Measurements from ENCODE around the gene PUM1. TPM values are rescaled to one million over a fixed set of nuclear protein-coding genes. Genes with fewer than 3 reads are reported as not detected.

Gene PUM1
- total RNA-seq, 2 experiments from 2014 or later, result 91.0 to 94.9 TPM

- H3K27me3 Mint-ChIP-seq (ENCODE audit: low read depth), result peaks cover 47% of the 10 kb centered on the region
- H3K9me3 Mint-ChIP-seq (ENCODE audit: insufficient read depth), result no peaks in the 10 kb centered on the region
- H3K4me1 Mint-ChIP-seq (ENCODE audit: low read depth), result peaks cover 16% of the 10 kb centered on the region
- ChIA-PET CTCF (no interaction called here), POLR2A (no interaction called here)
- no peak overlapping the region for H3K4me3 Mint-ChIP-seq
- ATAC-seq, result no peak
- H3K27ac Mint-ChIP-seq, result no peak overlapping the region
- H3K36me3 Mint-ChIP-seq (ENCODE audit: low read depth), result no peaks in the 10 kb centered on the region
- DNase-seq, result no peak
Observed at GRCh38 chr1:30905916-30906620, 159.4 kb downstream of the PUM1 start.

GRCh38 chr1:30905403-30905802 lies 160.1 kb downstream of the PUM1 start:
- Mint-ChIP-seq H3K27me3 (ENCODE audit: low read depth) (peaks cover 42% of the 10 kb centered on the region), H3K4me3 (no peak overlapping the region), H3K27ac (no peak overlapping the region), H3K4me1 (ENCODE audit: low read depth) (peaks cover 16% of the 10 kb centered on the region), H3K36me3 (ENCODE audit: low read depth) (no peaks in the 10 kb centered on the region), H3K9me3 (ENCODE audit: insufficient read depth) (no peaks in the 10 kb centered on the region)
- DNase-seq (no peak), ATAC-seq (no peak)
- POLR2A ChIA-PET, result no interaction called here
- CTCF ChIA-PET, result interaction anchor here (0.7 to 2.1 kb wide), 3 partner anchors 104 to 187 kb away, joined by 3 to 11 read pairs (median 6); no protein-coding TSS in a partner anchor

- no peaks in the 10 kb centered on the region for H3K9me3 Mint-ChIP-seq (ENCODE audit: insufficient read depth)
- no peak overlapping the region for H3K27ac Mint-ChIP-seq
- H3K4me1 Mint-ChIP-seq (ENCODE audit: low read depth), result peaks cover 16% of the 10 kb centered on the region
- H3K4me3 Mint-ChIP-seq, result no peak overlapping the region
- H3K27me3 Mint-ChIP-seq (ENCODE audit: low read depth), result peaks cover 39% of the 10 kb centered on the region
- DNase-seq (no peak), ATAC-seq (no peak)
- POLR2A ChIA-PET, result no interaction called here
- CTCF ChIA-PET, result interaction anchor here (0.7 to 2.1 kb wide), 3 partner anchors 103 to 186 kb away, joined by 3 to 11 read pairs (median 6); no protein-coding TSS in a partner anchor
- no peaks in the 10 kb centered on the region for H3K36me3 Mint-ChIP-seq (ENCODE audit: low read depth)
Observed at GRCh38 chr1:30904962-30905335, 160.6 kb downstream of the PUM1 start.

GRCh38 chr1:30904191-30904961 lies 161.1 kb downstream of the PUM1 start:
- Mint-ChIP-seq H3K27ac (no peak overlapping the region), H3K27me3 (ENCODE audit: low read depth) (peaks cover 37% of the 10 kb centered on the region), H3K4me3 (no peak overlapping the region), H3K9me3 (ENCODE audit: insufficient read depth) (no peaks in the 10 kb centered on the region), H3K36me3 (ENCODE audit: low read depth) (no peaks in the 10 kb centered on the region), H3K4me1 (ENCODE audit: low read depth) (peaks cover 10% of the 10 kb centered on the region)
- ChIA-PET CTCF (interaction anchor here (1.8 to 2.1 kb wide), 2 partner anchors 103 to 125 kb away, joined by 6 to 11 read pairs; no protein-coding TSS in a partner anchor), POLR2A (interaction anchor here (0.6 kb wide), 1 partner anchor 19 kb away, joined by 3 read pairs; no protein-coding TSS in a partner anchor)
- ATAC-seq (no peak), DNase-seq (no peak)

GRCh38 chr1:30903343-30904034 lies 162.0 kb downstream of the PUM1 start:
- DNase-seq, result no peak
- CTCF ChIA-PET, result interaction anchor here (1.1 to 2.1 kb wide), 4 partner anchors 25 to 184 kb away, joined by 3 to 11 read pairs (median 4); no protein-coding TSS in a partner anchor

GRCh38 chr1:30902593-30903290 lies 162.8 kb downstream of the PUM1 start:
- ATAC-seq (no peak), DNase-seq (no peak)
- Mint-ChIP-seq H3K4me1 (ENCODE audit: low read depth) (peaks cover 5% of the 10 kb centered on the region), H3K36me3 (ENCODE audit: low read depth) (no peaks in the 10 kb centered on the region), H3K9me3 (ENCODE audit: insufficient read depth) (no peaks in the 10 kb centered on the region), H3K4me3 (no peak overlapping the region), H3K27ac (no peak overlapping the region), H3K27me3 (ENCODE audit: low read depth) (peaks cover 32% of the 10 kb centered on the region)
- ChIA-PET POLR2A (no interaction called here), CTCF (interaction anchor here (1.1 to 1.2 kb wide), 2 partner anchors 26 to 183 kb away, joined by 3 read pairs; no protein-coding TSS in a partner anchor)

More at GRCh38 chr1:30903343-30904034, 162.0 kb downstream of the PUM1 start:
- H3K27ac Mint-ChIP-seq, result no peak overlapping the region
- no peak for ATAC-seq
- peaks cover 31% of the 10 kb centered on the region for H3K27me3 Mint-ChIP-seq (ENCODE audit: low read depth)
- H3K36me3 Mint-ChIP-seq (ENCODE audit: low read depth), result no peaks in the 10 kb centered on the region
- H3K4me3 Mint-ChIP-seq, result no peak overlapping the region
- H3K9me3 Mint-ChIP-seq (ENCODE audit: insufficient read depth), result no peaks in the 10 kb centered on the region
- POLR2A ChIA-PET, result interaction anchor here (0.6 kb wide), 1 partner anchor 20 kb away, joined by 3 read pairs; no protein-coding TSS in a partner anchor
- peaks cover 6% of the 10 kb centered on the region for H3K4me1 Mint-ChIP-seq (ENCODE audit: low read depth)

GRCh38 chr1:30901798-30902581 lies 163.5 kb downstream of the PUM1 start:
- no peak for ATAC-seq
- Mint-ChIP-seq H3K27me3 (ENCODE audit: low read depth) (peaks cover 26% of the 10 kb centered on the region), H3K36me3 (ENCODE audit: low read depth) (no peaks in the 10 kb centered on the region), H3K9me3 (ENCODE audit: insufficient read depth) (no peaks in the 10 kb centered on the region), H3K27ac (no peak overlapping the region), H3K4me1 (ENCODE audit: low read depth) (no peaks in the 10 kb centered on the region), H3K4me3 (no peak overlapping the region)
- POLR2A ChIA-PET, result no interaction called here
- CTCF ChIA-PET, result interaction anchor here (1.2 kb wide), 1 partner anchor 182 kb away, joined by 3 read pairs; no protein-coding TSS in a partner anchor
- no peak for DNase-seq

- no peak for ATAC-seq
- ChIA-PET POLR2A (no interaction called here), CTCF (no interaction called here)
- H3K27ac Mint-ChIP-seq, result no peak overlapping the region
- no peaks in the 10 kb centered on the region for H3K36me3 Mint-ChIP-seq (ENCODE audit: low read depth)
- H3K27me3 Mint-ChIP-seq (ENCODE audit: low read depth), result peaks cover 29% of the 10 kb centered on the region
- H3K9me3 Mint-ChIP-seq (ENCODE audit: insufficient read depth), result no peaks in the 10 kb centered on the region
- H3K4me3 Mint-ChIP-seq, result no peak overlapping the region
- DNase-seq, result no peak
- H3K4me1 Mint-ChIP-seq (ENCODE audit: low read depth), result no peaks in the 10 kb centered on the region
Observed at GRCh38 chr1:30900931-30901560, 164.5 kb downstream of the PUM1 start.

- ChIA-PET CTCF (interaction anchor here (1.3 kb wide), 1 partner anchor 182 kb away, joined by 3 read pairs; no protein-coding TSS in a partner anchor), POLR2A (no interaction called here)
- H3K4me1 Mint-ChIP-seq (ENCODE audit: low read depth), result no peaks in the 10 kb centered on the region
- peaks cover 26% of the 10 kb centered on the region for H3K27me3 Mint-ChIP-seq (ENCODE audit: low read depth)
- H3K9me3 Mint-ChIP-seq (ENCODE audit: insufficient read depth), result no peaks in the 10 kb centered on the region
- ATAC-seq (no peak), DNase-seq (no peak)
- no peak overlapping the region for H3K27ac Mint-ChIP-seq
- H3K4me3 Mint-ChIP-seq, result no peak overlapping the region
- H3K36me3 Mint-ChIP-seq (ENCODE audit: low read depth), result no peaks in the 10 kb centered on the region
Observed at GRCh38 chr1:30900486-30900885, 165.0 kb downstream of the PUM1 start.

GRCh38 chr1:30899577-30900389 lies 165.7 kb downstream of the PUM1 start:
- CTCF ChIA-PET, result interaction anchor here (1.3 kb wide), 1 partner anchor 181 kb away, joined by 3 read pairs; no protein-coding TSS in a partner anchor
- peaks cover 23% of the 10 kb centered on the region for H3K27me3 Mint-ChIP-seq (ENCODE audit: low read depth)
- POLR2A ChIA-PET, result interaction anchor here (0.7 kb wide), 1 partner anchor 89 kb away, joined by 3 read pairs; no protein-coding TSS in a partner anchor

More at GRCh38 chr1:30899577-30900389, 165.7 kb downstream of the PUM1 start:
- Mint-ChIP-seq H3K9me3 (ENCODE audit: insufficient read depth) (no peaks in the 10 kb centered on the region), H3K27ac (no peak overlapping the region), H3K36me3 (ENCODE audit: low read depth) (no peaks in the 10 kb centered on the region), H3K4me3 (no peak overlapping the region), H3K4me1 (ENCODE audit: low read depth) (no peaks in the 10 kb centered on the region)
- ATAC-seq, result no peak
- DNase-seq, result no peak

Measured in activated CD8-positive, alpha-beta T cell treated with anti-CD3 and anti-CD28 coated beads, Interleukin-2, amount 10 ng/mL, durations not matched to agents 7 days and 5 days (primary cell).